ENCODE results near the gene SCN8A.
"Not testable (repeated sequence)": the region's sequence is repeated elsewhere in the genome, so short reads cannot be mapped to it uniquely, and the experiment has no call there.

SCN8A gene

DNA sequence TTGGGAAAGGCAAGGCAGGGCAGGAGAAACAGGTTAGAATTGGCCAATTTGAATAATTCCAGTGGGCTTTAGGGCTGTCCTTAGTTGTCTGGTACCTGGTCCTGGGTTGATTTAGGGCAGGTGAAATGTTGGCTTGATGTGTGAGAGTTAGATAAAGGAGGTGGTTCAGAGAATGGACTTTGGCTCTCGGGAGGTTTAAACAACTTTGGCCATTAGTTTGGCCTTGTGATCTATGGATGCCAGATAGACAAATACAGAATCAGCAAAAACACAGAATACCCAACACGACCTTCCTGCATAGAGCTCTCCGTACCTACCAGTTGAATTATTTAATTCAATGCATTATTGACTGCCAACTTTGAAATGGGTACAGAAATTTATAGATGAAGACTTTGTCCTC is 35.1 kb downstream of the SCN8A start:
- DNase-seq, result no peak

DNA sequence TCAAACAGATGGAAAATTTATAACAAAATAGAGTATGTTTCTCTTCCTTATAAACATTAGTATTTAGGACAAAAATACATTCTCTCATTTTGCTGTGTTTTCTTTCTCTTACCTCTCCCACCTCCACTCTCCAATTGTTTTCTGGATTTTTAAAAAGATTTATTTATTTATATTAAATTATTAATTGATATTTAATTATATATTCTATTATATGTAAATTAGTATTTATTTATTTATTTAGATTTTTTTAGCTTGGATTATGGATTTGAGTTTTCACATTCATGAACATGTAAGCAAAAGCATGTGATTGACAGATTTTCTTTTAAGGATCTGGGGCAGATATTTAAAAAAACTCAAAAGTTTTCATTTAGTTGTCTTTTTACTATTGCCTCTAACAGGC is 35.6 kb downstream of the SCN8A start:
- no peak for DNase-seq

DNA sequence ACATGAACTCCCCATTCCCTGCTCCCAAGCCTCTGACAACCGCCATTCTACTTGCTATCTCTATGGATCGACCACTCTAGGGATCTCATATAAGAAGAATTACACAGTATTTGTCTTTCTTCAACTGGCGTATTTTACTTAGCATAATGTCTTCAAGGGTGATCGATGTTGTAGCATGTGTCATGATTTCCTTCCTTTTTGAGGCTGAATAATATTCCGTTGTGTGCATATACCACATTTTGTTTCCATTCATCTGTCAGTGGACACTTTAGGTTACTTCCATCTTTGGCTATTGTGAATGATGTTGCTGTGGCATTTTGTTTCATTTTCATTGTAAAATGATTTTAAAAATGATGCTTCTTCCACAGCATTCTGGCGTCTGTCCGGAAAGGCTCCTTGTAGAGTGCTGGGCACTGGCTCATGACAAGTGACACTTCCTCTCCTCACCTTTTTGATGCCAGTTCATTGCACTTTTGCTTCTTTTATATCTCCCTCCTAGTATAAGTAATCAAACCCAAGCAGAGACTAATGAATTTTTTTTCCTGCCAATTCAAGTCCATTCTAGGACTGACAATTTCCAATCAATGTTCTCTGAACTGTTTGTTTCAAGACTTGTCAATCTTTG is 39.3 kb downstream of the SCN8A start:
- DNase-seq, result no peak

DNA sequence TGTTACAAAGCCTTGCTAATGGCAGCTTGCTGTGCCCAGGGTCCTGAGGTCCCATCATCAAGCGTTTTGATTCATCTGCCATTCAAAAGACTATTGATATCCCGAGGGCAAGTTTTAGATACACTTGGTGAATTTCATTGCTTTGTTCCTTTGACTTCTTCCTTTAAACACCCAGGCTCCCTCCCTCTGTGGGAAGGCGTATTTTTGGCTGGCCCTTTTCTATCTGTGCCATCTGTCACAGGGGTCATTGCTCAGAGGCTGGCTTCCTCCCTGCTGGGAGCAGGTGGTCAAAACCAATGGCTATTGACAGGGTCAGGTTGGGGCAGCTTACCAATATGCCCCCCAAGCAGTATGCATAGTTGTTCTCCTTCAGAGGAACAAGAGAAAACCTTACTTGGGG is 40.0 kb downstream of the SCN8A start:
- no peak for DNase-seq

DNA sequence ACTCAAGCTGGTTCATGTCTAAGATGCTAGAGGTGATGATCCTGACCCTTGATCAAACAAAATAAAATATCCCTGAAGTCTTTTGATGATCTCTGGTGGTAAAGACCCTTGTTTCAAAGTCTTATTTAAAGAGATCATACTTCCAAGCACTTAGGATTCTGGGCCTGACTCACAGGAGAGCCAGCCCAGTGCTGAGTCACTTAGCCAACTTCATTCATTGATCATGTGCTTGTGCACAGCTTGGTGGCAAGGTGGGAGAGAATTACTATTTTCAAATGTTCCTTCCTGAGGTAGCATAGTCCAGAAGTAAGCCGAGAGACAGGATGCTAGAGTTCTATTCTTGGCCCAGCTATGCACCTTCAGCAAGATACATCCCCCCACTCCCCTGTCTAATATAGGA is 40.6 kb downstream of the SCN8A start:
- no peak for DNase-seq

DNA sequence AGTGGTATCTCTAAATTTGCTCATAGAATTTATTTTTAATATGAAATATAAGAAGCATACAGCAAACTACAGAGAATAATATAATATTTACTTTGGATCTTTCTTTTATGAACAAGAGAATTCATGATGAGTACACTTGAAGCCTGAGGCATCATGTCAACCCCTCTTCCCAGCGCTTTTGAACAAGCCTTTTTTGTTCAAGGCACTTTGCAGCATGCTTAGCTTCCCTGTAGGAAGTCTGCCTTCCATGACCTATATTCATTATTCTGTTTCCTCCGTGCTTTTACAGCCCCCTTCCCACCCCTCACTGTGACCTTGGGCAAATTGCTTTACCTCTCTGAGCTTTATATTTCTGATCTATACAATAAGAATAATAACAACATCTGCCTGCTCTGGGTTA is 41.6 kb downstream of the SCN8A start:
- no peak for DNase-seq

DNA sequence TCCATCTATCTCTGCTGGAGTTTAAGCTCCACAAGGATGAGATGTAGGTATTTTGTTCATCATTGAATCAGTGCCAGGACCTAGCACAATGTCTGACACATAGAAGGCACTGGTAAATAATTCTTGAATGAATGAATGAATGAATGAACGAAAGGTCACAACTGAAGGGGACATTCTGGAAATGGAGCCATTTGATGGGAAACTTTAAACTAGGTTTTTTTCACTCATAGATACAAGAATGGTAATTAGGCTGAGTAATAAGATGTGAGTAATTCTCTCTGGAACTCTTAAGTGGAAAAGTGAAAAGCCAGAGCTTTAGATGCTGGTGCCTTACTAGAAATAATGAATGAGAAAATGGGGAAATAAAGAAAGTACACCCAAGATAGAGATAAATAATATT is 44.3 kb downstream of the SCN8A start:
- no peak for DNase-seq

DNA sequence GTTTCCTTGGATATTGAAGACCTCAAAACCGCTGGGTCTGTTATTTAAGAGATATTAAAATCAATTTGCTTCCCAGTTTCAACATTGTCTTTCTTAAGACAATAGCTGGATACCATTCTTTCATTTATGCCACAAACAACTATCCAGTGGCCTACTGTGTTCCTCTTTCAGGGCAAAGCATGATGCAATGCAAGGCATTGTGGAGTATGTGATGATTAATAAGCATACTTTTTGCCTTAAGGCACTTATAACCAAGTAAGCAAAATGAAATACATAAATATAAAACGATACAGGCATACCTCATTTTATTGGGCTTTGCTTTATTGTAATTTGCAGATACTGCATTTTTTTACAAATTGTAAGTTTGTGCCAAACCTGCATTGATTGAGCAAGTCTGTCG is 45.5 kb downstream of the SCN8A start:
- DNase-seq, result no peak

DNA sequence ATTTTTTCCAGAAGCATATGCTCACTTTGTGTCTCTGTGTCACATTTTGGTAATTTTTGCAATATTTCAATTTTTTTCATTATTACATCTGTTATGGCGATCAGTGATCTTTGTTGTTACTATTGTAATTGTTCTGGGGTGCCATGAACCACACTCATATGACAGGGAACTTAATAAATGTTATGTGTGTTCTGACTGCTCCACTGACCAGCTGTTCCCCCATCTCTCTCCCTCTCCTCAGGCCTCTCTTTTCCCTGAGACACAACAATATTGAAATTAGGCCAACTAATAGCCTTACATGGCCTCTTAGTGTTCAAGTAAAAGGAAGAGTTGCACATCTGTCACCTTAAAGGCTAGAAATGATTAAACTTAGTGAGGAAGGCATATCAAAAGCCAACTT is 46.0 kb downstream of the SCN8A start:
- no peak for DNase-seq

DNA sequence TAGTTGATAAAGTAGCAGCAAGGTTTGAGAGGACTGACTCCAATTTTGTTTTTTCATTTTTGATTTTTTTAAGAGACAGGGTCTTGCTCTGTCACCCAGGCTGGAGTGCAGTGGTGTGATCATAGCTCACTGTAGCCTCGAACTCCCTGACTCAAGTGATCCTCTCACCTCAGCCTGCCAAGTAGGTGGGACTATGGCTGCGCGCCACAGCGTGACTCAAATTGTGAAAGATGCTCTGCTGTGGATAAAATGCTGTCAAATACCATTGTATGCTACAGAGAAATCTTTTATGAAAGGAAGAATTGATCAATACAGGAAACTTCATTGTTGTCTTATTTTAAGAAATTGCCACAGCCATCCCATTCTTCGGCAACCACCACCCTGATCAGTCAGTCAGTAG is 48.3 kb downstream of the SCN8A start:
- DNase-seq, result no peak

DNA sequence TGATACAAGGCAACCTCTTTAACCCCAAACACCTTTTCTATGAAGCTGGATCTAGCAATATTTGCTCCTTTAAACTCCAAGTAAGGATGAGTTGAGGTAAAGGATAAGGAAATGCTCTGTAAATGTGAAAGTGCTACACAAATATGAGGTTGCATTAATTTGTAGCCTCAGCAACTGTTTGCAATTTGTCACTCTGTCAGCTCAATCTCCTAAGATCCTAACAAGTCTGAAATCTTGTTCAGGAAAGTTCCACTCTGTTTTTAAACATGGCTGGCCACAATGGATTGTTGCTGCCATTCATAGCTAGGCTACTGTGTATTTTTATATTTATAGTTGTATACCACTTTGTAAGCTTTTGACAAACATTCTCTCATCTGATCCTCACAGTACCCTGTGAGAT is 51.3 kb downstream of the SCN8A start:
- no peak for DNase-seq

DNA sequence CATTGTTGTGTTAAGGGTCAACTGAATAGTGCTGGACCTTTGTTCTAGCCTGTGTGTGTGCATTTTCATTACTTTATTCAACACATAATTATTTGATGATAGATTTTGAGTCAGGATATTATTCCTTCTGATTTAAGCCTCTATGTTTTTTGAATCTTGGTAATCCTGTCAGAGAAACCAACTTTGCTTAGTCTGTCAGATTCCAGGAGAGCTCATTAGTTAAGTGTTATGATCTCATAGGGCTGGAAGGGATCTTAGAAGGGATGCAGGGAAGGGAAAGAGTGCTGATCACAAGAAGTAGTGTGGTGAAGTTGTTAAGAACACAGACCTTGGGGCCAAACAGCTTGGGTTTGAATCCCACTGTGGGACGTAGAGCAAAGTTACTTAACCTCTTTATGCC is 52.9 kb downstream of the SCN8A start:
- no peak for DNase-seq

DNA sequence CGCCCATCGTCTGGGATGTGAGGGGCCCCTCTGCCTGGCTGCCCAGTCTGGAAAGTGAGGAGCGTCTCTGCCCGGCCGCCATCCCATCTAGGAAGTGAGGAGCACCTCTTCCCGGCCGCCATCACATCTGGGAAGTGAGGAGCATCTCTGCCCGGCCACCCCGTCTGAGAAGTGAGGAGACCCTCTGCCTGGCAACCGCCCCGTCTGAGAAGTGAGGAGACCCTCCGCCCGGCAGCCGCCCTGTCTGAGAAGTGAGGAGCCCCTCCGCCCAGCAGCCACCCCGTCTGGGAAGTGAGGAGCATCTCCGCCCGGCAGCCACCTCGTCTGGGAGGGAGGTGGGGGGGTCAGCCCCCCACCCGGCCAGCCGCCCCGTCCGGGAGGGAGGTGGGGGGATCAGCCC is 53.7 kb downstream of the SCN8A start:
- not testable (repeated sequence) for DNase-seq

DNA sequence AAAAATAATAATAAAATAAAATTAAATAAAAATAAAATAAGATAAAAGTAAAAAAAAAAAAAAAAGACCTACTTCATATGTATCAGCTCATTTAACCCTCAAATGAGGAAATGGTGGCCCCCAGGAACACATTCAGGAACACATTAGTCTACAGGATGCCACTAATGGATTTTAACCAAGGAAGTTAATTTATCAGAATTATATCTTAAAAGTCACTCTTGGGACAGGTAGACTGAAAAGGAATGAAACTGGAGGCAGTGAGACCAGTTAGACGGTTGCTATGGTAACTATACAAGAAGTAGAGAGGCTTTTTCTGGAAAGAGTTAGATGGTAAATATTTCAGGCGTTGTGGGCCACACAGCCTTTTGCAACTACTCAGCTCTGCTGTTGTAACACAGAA is 54.9 kb downstream of the SCN8A start:
- no peak for DNase-seq

DNA sequence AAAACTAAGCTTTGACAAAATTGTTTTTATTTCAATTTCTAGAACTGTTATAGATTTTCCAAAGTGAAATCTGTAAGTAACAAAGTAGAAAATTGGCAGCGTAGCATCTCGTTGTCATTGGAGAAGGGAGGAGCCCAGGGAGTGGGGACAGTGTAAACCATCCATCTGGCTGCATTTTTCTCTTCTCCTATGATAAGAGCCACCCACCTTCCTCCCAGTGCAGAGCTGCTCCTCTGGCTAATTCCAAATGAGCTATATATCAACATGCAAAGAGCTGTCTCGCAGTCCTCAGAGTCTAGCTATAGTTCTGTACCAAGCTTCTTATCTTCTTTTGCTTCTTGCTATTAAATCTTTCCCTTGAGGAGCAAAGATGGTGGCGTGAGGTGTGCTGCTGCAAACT is 56.6 kb downstream of the SCN8A start:
- DNase-seq, result no peak

DNA sequence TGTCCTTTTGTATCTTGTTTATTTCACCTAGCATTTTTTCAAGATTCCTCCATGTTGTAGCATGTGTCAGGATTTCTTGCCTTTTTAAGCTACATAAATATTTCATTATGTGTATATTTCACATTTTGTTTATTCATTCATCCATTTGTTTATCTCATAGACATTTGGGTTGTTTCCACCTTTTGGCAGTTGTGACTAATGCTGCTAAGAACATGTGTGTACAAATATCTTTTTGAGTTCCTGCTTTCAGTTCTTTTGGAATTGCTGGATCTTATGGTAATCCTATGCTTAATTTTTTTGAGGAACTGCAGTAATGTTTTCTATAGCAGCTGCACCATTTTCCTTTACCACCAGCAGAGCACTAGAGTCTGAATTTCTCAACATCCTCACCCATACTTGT is 62.4 kb downstream of the SCN8A start:
- DNase-seq, result no peak

DNA sequence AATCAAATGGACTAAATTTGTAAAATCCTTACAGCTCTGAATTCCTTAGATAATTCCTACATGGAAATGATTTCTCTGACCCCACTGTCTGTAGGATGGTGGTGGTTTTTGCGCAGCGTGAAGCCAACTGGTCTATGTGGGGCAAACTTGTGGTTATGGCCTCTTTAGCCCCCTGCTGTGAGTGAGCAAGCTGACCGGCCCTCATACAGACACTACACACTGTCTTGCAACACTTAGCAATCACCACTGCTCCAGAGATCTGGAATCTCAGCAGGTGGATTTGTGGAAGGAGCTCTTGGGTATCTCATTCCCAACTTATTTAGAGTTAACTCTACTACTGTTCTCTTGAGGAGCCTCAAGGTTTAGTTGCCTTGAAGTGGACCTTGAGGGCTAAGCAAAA is 70.2 kb downstream of the SCN8A start:
- no peak for DNase-seq

DNA sequence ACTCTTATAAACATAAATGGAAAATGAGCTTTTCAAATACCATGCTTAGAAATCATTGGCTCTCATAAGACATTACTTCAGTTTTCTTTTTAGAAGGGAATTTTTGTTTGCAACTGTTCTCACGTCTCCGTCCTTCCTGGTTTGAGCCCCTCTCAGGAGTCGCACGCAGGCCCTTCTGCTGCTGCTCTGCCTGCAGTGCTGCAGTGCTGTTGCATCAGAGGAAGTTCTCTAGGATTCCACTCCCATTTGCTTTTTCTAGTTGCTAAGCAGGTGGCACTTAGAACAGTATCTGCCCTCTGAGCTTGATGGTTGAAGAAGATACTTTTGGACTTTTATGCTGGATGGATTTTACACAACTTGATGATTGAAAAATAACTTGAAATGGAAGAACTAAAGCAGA is 70.8 kb downstream of the SCN8A start:
- no peak for DNase-seq

DNA sequence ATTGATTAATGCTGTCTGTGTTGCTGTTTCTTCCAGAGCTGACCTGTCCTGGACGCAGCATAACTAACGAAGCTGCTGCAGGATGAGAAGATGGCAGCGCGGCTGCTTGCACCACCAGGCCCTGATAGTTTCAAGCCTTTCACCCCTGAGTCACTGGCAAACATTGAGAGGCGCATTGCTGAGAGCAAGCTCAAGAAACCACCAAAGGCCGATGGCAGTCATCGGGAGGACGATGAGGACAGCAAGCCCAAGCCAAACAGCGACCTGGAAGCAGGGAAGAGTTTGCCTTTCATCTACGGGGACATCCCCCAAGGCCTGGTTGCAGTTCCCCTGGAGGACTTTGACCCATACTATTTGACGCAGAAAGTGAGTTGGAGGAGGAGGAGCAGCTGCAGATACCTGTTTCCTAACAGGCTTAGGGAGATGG is 71.7 kb downstream of the SCN8A start:
- DNase-seq, result no peak

DNA sequence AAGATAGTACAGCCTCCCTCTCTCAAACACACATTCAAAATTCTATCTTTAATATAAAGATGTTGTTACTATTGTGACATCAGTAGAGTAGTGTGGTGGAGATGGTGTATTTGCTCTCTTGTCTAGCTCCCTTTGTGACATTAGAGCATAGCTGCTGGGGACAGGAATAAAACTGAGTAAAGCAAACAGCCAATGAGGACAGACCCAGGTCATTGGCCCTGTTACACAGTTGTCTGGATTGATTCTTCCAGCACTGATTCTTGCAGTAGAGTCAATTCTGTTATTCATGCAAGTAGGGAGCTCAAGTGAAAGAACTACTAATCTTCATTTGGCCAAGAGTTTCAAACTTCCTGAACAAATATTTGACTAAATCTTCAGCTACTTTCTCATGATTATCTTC is 72.4 kb downstream of the SCN8A start:
- no peak for DNase-seq

DNA sequence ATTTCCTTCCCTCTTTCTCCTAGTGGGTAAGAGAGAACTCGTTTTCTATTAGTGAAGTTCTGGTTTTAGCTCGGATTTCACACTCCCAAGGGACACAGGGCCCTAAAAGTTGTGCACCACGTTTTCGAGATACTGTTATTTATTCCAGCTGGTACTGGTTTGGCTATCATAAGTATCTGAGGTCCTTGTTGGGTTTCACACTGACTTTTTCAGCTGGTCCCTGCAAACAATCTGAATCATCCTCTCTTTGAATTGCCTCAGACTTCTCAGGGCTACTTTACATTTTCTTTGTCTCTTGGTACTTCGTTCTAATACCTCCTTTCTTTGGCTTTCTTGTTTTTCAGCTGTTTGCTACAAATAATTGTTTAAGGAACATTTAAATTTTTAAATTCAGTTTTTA is 75.7 kb downstream of the SCN8A start:
- no peak for DNase-seq

DNA sequence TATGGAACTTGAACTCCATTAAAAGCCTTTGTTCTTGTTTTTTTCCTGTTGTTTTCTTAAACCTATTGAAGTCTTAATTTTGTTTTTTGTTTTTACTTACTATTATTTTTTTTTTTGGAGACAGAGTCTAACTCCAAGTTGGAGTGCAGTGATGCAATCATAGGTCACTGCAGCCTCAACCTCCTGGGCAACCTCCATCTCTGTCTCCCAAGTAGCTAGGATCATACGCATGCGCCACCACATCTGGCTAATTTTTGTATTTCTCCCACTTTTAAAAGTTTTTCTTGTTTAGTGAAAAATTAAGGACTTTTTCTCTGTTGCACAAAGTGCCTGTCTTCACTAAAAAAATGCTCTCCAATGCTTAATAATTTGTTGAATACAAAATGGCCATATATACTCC is 76.2 kb downstream of the SCN8A start:
- no peak for DNase-seq

DNA sequence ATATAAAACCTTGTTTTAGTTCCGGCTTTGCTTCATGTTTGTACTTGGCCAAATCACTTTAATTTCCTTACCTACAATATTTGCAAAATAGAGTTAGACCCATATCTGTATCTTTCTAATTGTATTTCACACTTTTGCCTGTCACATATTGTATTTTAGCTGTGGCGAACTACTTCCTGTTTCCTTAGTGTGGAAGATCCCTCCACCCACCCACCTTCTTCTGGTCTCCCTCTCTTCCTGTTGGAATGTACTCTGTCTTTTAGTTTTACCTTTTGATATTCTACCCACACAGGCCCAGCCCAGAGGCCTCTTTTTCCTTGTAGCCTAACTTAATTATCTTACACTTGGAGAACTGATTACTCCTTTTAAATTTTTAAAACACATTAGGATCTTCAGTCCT is 78.2 kb downstream of the SCN8A start:
- no peak for DNase-seq

DNA sequence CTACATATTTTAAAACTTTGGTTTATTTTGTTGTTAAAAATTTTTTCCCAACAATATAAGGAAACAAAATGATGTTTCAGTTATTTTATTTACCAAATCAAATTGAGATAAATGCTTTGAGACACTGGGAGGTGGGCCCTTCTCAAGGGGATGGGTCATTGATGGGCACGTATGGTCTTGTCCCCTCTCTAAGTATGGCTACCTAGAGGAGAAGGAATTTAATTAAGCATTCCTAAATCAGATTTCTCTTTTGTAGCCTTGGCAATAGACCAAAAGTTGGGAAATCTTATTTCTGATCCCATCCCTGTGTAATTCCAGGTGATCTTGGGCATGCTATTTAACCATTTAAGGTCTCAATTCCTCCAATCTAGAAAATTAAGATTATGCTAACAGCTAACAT is 79.0 kb downstream of the SCN8A start:
- DNase-seq, result no peak

DNA sequence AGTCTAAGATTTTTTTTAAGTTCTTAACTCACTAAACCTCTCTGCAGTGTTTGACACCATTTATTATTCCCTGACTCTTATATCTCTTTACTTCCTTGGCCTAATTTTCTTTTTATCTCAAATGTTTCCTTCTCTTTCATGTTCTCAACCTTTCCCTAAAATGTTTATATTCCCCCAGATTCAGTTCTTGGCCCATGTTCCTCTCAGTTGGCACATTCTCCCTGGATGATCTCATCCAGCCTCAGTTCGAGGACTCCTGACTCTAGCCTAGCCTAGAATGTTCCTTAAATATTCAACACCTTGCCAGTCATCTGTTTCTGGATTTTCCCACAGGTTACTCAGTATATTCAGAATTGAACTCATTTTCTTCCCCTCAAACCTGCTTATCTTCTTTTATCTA is 81.3 kb downstream of the SCN8A start:
- DNase-seq, result no peak

All from COR-L47 (cell line).